ENCODE measurements around the gene OR2H1.

DNA sequence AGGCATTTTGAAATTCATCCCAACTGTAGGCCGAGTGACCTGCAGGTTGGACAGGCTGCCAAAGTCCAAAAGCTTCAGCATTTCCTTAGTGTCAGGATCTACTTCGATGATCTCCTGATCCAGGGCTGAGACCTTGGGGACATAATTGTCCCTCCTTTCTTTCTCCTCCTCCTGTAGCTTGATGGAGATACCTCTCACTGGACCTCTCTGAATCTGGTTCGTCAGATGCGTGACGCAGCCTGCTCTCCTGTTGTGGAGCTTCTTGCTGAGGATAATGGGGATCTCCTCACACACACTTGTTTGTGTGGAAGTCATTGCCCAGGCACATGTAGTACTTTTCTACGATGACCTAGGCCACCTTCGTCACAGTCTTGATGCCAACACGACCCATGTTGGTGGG lies 32.3 kb downstream of the OR2H1 start:
- TF ChIP-seq EZH2phosphoT487 (IDR thresholded peaks at IDR 0.05; ENCODE audit: insufficient read depth, low read depth), result no peak
- TF ChIP-seq EZH2 (IDR thresholded peaks at IDR 0.05; ENCODE audit: insufficient read depth, poor library complexity, severe bottlenecking), result no peak
